ENCODE results near the gene TTC34.

TTC34 gene

DNA sequence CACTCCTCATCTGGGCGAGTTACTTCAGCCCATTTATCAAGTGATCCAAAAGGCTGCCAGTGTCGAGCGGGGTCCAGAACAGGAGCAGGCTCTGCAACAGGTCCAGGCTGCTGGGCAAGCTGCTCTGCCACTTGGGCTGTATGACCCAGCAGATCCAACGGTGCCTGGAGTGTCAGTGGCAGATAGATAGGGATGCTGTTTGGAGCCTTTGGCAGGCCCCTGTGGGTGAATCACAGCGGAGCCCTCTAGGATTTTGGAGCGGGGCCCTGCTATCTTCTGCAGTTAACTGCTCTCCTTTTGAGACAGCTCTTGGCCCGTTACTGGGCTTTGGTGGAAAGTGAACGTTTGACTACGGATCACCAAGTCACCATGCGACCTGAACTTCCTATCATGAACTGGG is 176.2 kb downstream of the TTC34 start:
- DNase-seq, result no peak

GRCh38 chr1:2624735-2625300 is 176.7 kb downstream of the TTC34 start:
- no peak for DNase-seq

GRCh38 chr1:2623571-2624337 is 177.7 kb downstream of the TTC34 start:
- DNase-seq, result no peak

DNA sequence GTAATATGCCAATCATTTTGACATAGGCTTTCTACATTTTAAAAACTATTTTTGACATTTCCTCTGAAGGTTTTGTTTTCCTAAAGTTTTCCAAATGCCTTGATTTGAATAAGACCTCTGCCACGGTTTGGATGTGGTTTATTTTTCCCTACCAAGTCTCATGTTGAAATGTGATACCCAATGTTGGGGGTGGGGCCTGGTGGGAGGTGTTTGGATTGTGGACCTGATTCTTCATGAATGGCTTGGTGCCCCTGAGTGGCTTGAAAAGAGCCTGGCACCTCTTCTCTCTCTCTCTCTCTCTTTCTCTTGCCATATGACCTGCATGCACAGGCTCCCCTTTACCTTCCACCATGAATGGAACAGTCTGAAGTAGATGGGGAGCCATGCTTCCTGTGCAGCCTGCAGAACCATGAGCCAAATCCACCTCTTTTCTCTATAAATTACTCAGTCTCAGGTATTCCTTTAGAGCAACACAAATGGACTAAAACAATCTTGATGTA is 183.5 kb downstream of the TTC34 start:
- no peak for DNase-seq

DNA sequence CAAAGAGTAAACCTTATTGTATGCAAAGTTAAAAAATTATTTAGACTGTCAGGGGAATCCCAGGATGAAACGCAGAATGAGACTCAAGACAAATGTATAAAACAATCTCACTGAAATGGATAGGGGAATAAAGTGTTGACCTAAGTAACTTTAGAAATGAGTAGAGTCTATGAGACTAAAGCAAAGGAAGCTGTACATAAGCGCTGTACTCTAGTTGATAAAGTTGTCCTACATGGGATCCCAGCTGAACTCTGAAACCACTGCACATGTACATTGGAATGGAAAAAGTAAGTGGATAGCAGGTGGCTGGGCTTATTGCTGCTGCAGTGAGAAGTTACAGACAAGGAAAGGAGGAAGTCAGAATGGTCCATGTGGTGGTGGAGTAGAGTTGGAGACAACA is 187.3 kb downstream of the TTC34 start:
- DNase-seq, result no peak

- no peak for DNase-seq
Observed at GRCh38 chr1:2612591-2613365, 188.7 kb downstream of the TTC34 start.

GRCh38 chr1:2611621-2612437 is 189.7 kb downstream of the TTC34 start:
- no peak for DNase-seq

DNA sequence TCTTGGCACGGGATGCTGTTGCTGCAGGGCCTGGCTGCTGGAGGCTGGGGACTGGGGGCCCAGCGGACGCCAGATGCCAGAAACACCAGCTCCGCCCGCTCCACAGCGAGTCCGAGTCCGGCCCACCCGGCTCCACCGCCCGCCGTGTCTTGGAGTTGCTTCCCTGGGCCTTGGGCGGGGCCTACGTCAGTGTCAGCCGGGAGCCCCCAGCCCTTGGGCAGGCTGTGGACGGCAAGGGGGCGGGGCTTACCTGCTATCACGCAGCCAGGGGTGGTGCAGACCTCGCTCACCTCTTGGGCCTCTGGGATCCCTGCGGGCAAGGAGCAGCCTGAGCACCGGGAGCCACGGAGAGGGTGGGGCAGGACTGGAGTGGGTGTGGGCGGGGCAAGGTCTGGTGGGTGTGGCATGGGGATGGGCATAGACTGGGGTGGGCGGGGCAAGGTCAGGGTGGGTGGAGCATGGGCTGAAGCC is 190.4 kb downstream of the TTC34 start:
- DNase-seq, result peak; percentile 49

DNA sequence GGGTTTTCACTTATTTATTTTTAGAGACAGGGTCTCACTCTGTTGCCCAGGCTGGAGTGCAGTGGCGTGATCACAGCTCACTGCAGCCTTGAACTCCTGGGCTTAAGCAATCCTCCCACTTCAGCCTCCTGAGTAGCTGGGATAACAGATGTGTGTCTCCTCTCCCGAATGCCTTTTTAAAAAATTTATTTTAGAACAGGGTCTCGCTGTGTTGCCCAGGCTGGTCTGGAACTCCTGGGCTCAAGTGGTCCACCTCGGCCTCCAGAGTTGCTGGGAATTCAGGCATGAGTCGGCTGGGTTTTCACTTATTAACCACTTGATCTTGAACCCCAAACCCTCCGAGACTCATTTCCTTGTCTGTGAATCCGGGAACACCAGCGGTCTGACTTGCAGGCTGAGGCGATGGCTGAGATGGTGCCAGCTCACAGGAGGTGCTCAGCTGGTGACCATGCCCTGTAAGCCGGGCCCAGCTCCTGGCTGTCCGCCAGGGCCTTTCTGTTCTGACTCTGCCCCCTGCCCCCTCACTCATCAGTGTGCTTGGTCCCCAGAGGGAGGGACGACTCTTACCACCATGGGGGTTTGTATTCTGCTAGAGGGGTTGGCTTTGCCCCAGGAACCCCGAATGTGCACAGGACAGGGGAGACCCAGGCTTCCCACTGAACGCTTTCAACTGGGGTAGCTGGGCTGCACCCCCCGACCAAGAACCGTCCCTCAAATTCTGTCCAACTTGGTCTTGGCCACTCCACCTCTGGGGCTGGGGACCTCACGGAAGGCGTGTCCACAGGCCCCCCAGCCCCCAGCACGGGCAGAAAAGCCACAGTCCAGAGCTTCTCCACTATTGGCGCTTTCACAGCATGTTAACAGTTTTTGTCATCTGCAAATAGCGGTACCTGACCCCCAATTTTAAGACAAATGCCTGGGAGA is 191.2 kb downstream of the TTC34 start:
- no peak for DNase-seq

DNA sequence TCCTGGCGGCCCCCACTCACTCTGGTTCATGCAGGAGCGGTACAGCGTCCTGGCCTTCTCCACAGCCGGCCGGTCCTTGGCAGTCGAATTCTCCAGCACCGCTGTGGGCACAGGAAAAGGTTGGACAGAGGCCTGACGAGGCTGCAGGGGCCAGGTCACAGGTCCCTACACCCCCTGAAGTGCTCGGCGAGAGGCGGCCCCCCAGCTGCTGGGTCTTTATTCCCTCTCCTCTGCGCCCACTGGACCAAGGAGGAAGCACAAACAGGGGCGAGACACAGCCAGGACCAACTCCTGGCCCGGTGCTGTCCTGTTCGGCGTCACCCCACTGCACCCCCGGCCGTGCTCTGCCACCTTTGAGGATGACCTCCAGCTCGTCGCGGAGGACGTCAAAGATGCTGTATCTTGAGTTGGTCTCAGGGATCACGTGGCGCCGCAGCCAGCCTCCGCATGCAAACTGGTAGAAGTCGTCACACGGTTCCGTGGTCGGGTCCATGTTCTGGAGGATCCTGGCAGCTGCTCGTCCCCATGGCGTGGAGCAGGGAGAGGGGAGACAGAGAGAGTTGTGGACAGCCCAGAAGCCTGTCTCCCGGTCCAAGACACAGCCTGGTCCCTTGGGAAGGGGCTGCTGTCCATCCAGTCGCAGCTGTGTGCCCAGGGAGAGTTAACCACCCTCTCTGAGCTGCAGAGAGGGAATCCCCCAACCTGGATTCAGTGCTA is 192.0 kb downstream of the TTC34 start:
- no peak for DNase-seq

DNA sequence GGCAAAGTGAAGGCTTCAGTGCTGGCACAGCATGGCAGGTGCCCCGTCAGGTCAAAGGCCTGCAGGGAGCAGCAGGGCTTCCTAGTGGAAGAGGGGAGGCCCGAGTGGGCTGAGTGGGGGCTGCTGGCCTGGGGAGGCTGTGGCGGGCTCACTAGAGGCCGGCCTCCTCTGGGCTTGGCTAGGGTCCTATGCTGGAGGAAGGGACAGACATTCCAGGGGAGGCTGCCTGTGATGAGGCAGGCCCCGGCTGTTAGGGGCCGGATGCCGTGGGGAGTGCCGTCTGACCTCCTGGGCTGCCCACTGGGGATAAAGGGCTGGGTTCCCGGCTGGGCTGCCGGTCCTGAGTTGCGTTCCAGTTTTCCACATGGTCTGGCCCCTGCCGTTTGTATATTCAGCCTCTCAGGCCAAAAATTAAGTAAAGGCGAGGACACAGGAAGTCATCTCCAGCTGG is 193.8 kb downstream of the TTC34 start:
- no peak for DNase-seq

- no peak for DNase-seq
Observed at GRCh38 chr1:2606881-2607621, 194.4 kb downstream of the TTC34 start.

GRCh38 chr1:2606396-2606880 is 195.1 kb downstream of the TTC34 start:
- DNase-seq, result no peak

- peak; percentile 27 for DNase-seq
Observed at GRCh38 chr1:2605509-2606395, 195.7 kb downstream of the TTC34 start.

DNA sequence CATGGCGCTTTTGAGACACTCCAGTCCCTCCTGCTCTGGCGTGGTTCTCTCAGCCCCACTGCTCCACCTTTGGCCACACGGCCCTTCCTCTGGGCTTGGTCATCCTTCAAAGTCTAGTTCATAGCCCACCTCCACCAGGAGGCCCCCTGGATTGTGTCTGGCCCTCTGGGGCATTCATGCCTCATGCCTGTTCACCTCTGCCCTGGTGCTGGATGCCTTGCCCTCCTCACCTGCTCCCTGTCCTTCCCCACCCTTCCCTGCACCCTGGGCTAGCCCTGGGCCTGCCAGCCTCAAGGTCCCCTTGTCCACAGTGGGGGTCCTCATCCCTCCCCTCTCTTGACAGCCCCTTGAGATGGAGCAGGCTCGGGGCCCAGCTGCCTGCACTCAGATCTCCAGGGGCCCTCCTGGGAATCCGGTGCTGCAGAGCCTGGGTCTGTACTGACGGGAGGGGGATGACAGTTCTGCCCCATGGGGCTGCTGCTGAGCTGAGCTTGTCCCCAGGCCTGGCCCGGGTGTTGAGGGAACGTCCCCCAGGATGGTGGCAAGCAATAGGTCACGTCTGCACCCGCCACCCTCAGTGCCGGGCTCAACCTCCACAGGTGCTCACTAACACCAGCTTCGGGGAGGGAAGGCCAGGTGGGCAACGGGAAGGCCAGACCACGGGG is 196.5 kb downstream of the TTC34 start:
- DNase-seq, result peak; percentile 28

- DNase-seq, result peak; percentile 26
Observed at GRCh38 chr1:2604156-2604843, 197.2 kb downstream of the TTC34 start.

DNA sequence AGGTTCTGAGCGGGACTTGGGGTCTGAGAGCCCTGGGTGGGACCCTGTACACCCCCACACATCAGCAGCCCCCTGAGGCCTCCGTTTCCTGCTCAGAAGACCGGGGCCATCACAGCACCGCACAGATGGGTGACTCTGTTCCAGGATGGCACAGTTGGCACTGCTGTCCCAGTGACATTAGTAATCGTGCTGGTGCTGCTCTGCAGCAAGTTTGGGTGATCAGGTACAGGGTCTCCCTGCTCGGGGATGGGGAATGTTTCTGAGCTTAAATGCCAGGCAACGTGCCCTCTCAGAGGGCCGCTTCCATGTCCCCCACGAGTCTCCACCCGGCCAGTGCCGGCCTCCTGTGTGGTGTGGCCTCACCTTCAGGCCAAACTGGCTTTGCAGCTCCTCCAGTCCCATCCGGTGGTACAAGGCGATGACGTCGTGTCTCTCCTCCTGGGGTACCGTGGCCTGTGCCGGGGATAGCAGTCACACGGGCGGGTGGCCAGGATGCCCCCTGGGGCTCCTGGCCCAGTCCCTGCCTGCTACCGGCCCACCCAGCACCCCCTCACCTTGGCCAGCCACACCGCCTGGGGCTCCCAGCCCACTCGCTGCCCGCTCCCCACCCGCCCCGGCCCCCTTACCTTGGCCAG is 197.9 kb downstream of the TTC34 start:
- DNase-seq, result peak; percentile 25

Measured in activated CD4-positive, CD25-positive, alpha-beta regulatory T cell treated with anti-CD3 and anti-CD28 coated beads, Interleukin-2, amount 50 U/mL, for 72 hours (primary cell).